ENCODE data around the gene RAN.

DNA sequence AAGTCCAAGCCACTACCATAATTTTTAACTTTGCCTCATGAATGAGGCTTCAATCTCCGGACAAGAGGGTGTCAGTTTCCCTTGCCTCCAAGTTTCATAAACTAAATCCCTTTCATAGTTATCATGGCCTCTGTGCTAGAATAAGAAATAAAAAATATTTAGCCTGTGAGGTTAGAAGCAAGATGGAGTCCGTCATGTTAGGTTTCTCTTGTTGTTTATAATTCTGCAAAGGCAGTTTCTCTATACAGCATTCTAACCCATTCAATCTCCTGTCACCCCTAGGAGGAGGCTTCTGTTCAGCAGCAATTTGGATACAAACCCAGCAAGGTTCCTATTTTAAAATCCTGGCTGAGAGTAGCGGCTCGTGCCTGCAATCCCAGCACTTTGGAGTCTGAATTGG is 15.8 kb upstream of the RAN start:
- TF ChIP-seq, protein P1, sequence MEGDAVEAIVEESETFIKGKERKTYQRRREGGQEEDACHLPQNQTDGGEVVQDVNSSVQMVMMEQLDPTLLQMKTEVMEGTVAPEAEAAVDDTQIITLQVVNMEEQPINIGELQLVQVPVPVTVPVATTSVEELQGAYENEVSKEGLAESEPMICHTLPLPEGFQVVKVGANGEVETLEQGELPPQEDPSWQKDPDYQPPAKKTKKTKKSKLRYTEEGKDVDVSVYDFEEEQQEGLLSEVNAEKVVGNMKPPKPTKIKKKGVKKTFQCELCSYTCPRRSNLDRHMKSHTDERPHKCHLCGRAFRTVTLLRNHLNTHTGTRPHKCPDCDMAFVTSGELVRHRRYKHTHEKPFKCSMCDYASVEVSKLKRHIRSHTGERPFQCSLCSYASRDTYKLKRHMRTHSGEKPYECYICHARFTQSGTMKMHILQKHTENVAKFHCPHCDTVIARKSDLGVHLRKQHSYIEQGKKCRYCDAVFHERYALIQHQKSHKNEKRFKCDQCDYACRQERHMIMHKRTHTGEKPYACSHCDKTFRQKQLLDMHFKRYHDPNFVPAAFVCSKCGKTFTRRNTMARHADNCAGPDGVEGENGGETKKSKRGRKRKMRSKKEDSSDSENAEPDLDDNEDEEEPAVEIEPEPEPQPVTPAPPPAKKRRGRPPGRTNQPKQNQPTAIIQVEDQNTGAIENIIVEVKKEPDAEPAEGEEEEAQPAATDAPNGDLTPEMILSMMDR (IDR thresholded peaks at IDR 0.05) = no peak
- TF ChIP-seq POLR2AphosphoS5 (IDR thresholded peaks at IDR 0.05) = no peak

All from sigmoid colon (tissue), 4 donors.